ENCODE measurements around the gene PSG6.

GRCh38 chr19:42919757-42920079, 2.0 kb upstream of the PSG6 start:
- TF ChIP-seq CTCF (conservative IDR thresholded peaks at IDR 0.05 in 1 of 2, IDR thresholded peaks at IDR 0.05 in 1 of 2; ENCODE audit: extremely low read depth in 1 of 2, insufficient read depth in 1 of 2, low read depth in 1 of 2, low read length in 2 of 2) = peak in 1 of 2 donors; percentile 1
- TF ChIP-seq EZH2 (IDR thresholded peaks at IDR 0.05; ENCODE audit: borderline replicate concordance, low read length) = no peak

Data from mammary epithelial cell (primary cell).